Measurements from ENCODE around the gene LTF.

DNA sequence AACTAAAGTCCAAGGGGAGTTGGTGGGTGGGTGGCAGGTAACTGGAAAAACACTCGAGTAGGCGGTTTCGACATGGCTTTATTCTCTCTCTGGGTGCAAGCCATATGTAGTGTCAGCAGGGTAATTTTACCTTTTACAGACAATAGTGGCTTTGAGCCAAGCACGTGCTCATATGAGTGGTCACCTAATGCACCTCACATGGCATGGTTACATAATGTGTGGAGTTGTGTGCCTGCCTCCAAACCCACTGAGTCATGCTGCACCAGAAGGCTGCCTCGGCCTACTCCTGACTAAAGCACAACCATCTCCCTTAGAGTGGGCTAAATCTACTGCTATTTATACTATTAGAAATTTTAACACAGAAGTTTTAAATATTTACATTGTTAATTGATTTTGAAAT lies 41.1 kb downstream of the LTF start:
- TF ChIP-seq MEF2A (IDR thresholded peaks at IDR 0.05; ENCODE audit: insufficient read depth, low read depth, low read length) = no peak
- TF ChIP-seq, protein P1, sequence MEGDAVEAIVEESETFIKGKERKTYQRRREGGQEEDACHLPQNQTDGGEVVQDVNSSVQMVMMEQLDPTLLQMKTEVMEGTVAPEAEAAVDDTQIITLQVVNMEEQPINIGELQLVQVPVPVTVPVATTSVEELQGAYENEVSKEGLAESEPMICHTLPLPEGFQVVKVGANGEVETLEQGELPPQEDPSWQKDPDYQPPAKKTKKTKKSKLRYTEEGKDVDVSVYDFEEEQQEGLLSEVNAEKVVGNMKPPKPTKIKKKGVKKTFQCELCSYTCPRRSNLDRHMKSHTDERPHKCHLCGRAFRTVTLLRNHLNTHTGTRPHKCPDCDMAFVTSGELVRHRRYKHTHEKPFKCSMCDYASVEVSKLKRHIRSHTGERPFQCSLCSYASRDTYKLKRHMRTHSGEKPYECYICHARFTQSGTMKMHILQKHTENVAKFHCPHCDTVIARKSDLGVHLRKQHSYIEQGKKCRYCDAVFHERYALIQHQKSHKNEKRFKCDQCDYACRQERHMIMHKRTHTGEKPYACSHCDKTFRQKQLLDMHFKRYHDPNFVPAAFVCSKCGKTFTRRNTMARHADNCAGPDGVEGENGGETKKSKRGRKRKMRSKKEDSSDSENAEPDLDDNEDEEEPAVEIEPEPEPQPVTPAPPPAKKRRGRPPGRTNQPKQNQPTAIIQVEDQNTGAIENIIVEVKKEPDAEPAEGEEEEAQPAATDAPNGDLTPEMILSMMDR (IDR thresholded peaks at IDR 0.05 in 2 of 3, conservative IDR thresholded peaks at IDR 0.05 in 1 of 3; ENCODE audit: control insufficient read depth in 2 of 3, extremely low read depth in 1 of 3, insufficient read depth in 1 of 3, low read depth in 3 of 3, low read length in 3 of 3) = no peak
- no peak for TF ChIP-seq GABPA (IDR thresholded peaks at IDR 0.05; ENCODE audit: low read depth)
- TF ChIP-seq CEBPB (IDR thresholded peaks at IDR 0.05; ENCODE audit: borderline replicate concordance in 1 of 2, low read depth in 2 of 2, low read length in 2 of 2) = no peak
- no peak for TF ChIP-seq ZBED1 (IDR thresholded peaks at IDR 0.05; ENCODE audit: borderline replicate concordance)
- TF ChIP-seq SRF (IDR thresholded peaks at IDR 0.05; ENCODE audit: low read depth in 2 of 2, low read length in 2 of 2) = no peak
- no peak for TF ChIP-seq EP300 (IDR thresholded peaks at IDR 0.05; ENCODE audit: borderline replicate concordance in 1 of 2, control insufficient read depth in 1 of 2, low read depth in 2 of 2, low read length in 2 of 2)

All from GM12878 (cell line).